Measurements from ENCODE around the gene DTX2.
"Not testable (repeated sequence)": the region's sequence is repeated elsewhere in the genome, so short reads cannot be mapped to it uniquely, and the experiment has no call there.

- TF ChIP-seq POLR2A, CTCF (IDR thresholded peaks at IDR 0.05): not testable (repeated sequence)
These were observed 41.7 kb downstream of the DTX2 start for GRCh38 chr7:76503244-76503643.

Data from gastroesophageal sphincter (tissue), 3 donors.